Astrocyte of the hippocampus (primary cell): ENCODE measurements around the gene ACAD11.
"Not testable (repeated sequence)": the region's sequence is repeated elsewhere in the genome, so short reads cannot be mapped to it uniquely, and the experiment has no call there.

Experiments used
- DNase-seq: peaks from one replicate; pipeline ENCODE4 v3.0.0; 2011; ENCODE audit warnings: low read depth, low spot score

Gene ACAD11

GRCh38 chr3:132605374-132605792 lies 54.2 kb downstream of the ACAD11 start:
- peak; percentile 33 for DNase-seq

GRCh38 chr3:132600614-132601013 lies 59.0 kb downstream of the ACAD11 start:
- DNase-seq: not testable (repeated sequence)

- DNase-seq: no peak
Observed at GRCh38 chr3:132598181-132598580, 61.4 kb downstream of the ACAD11 start.

GRCh38 chr3:132597660-132598059 lies 61.9 kb downstream of the ACAD11 start:
- DNase-seq: no peak

GRCh38 chr3:132596816-132597433 lies 62.7 kb downstream of the ACAD11 start, which contains the start of gene ACKR4:
Gene ACKR4 (plus strand): TSS chr3:132597270. CDS start chr3:132600398, 3,128 bp downstream.
- DNase-seq: no peak

GRCh38 chr3:132596326-132596725 lies 63.3 kb downstream of the ACAD11 start:
- no peak for DNase-seq

GRCh38 chr3:132595014-132595413 lies 64.6 kb downstream of the ACAD11 start:
- peak; percentile 31 for DNase-seq

- no peak for DNase-seq
Observed at GRCh38 chr3:132594498-132594897, 65.1 kb downstream of the ACAD11 start.

GRCh38 chr3:132593947-132594323 lies 65.7 kb downstream of the ACAD11 start:
- peak; percentile 64 for DNase-seq

- DNase-seq: no peak
Observed at GRCh38 chr3:132593241-132593946, 66.2 kb downstream of the ACAD11 start.

- no peak for DNase-seq
Observed at GRCh38 chr3:132592216-132592615, 67.4 kb downstream of the ACAD11 start.

- DNase-seq: no peak
Observed at GRCh38 chr3:132587401-132587800, 72.2 kb downstream of the ACAD11 start.

GRCh38 chr3:132573797-132574211 lies 85.8 kb downstream of the ACAD11 start:
- DNase-seq: no peak

GRCh38 chr3:132570016-132570415 lies 89.6 kb downstream of the ACAD11 start:
- DNase-seq: no peak

GRCh38 chr3:132569580-132569979 lies 90.0 kb downstream of the ACAD11 start:
- DNase-seq: no peak

- DNase-seq: no peak
Observed at GRCh38 chr3:132569153-132569552, 90.5 kb downstream of the ACAD11 start.

- DNase-seq: no peak
Observed at GRCh38 chr3:132568422-132568821, 91.2 kb downstream of the ACAD11 start.

- DNase-seq: no peak
Observed at GRCh38 chr3:132564070-132564465, 95.5 kb downstream of the ACAD11 start.

GRCh38 chr3:132563420-132564069 lies 96.1 kb downstream of the ACAD11 start:
- DNase-seq: no peak

GRCh38 chr3:132561003-132561402 lies 98.6 kb downstream of the ACAD11 start:
- no peak for DNase-seq

- DNase-seq: no peak
Observed at GRCh38 chr3:132556508-132557159, 103.0 kb downstream of the ACAD11 start.

GRCh38 chr3:132556036-132556386 lies 103.6 kb downstream of the ACAD11 start:
- DNase-seq: not testable (repeated sequence)
